Spinal cord (tissue), 10 donors: ENCODE data around the gene ARF1. TPM values are rescaled to one million over a fixed set of nuclear protein-coding genes. Genes with fewer than 3 reads are reported as not detected.
A peak's percentile ranks its signal among the peaks of the same experiment; 100 is the strongest.

Experiments used
- DNase-seq, 6 donors: peaks; one replicate each; pipeline versions ENCODE4 v3.0.0 to v3.0.0-alpha.2; 2013 to 2015; ENCODE audit warnings: low spot score in 6 of 6, low read depth in 4 of 6
- H3K27ac ChIP-seq: one replicate; pipeline ENCODE4 v1.5.1; 2013; ENCODE audit warnings: low read depth, low read length, control low read depth
- H3K27me3 ChIP-seq: one replicate; pipeline ENCODE4 v1.6.1; 2013; ENCODE audit warnings: low read length; ENCODE audit not compliant: control insufficient read depth, insufficient read depth
- H3K36me3 ChIP-seq: one replicate; pipeline ENCODE4 v1.6.1; 2013; ENCODE audit warnings: low read length; ENCODE audit not compliant: control insufficient read depth, insufficient read depth
- H3K4me1 ChIP-seq: one replicate; pipeline ENCODE4 v1.6.1; 2013; ENCODE audit warnings: low read length; ENCODE audit not compliant: control insufficient read depth, insufficient read depth
- H3K4me3 ChIP-seq: one replicate; pipeline ENCODE4 v1.5.1; 2013; ENCODE audit warnings: low read depth, low read length, control low read depth
- H3K9me3 ChIP-seq: one replicate; pipeline ENCODE4 v1.6.1; 2013; ENCODE audit warnings: low read length; ENCODE audit not compliant: control insufficient read depth, insufficient read depth
- WGBS: methylation state at CpG from one replicate; pipeline ENCODE4 v1.1.5; 2013; ENCODE audit warnings: missing lambda C conversion rate; ENCODE audit not compliant: insufficient coverage; 5-methylcytosine and 5-hydroxymethylcytosine counted together
- polyA plus RNA-seq, 2 donors: library from polyadenylated mRNA; unstranded; fragments of 120-200 nt; gene quantifications; one replicate each; pipeline ENCODE4 v1.2.1, GENCODE V29; 2013; ENCODE audit not compliant: insufficient read length in 2 of 2
- total RNA-seq, 2 donors: library from RNA; depleted of rRNA in 1 of 2; stranded (reverse); fragments of 120-200 nt in 1 of 2; fragments of >200 nt in 1 of 2; gene quantifications; one replicate each; pipeline versions ENCODE4 v1.2.3 to v1.2.4, GENCODE V29; 2013 to 2014
- donor health status: healthy.

Gene ARF1
- total and polyA plus RNA-seq, 4 donors = 119 to 377 (median 244) TPM

GRCh38 chr1:228068359-228068758 lies 14.1 kb upstream of the ARF1 start:
- no peak overlapping the region for H3K27ac ChIP-seq
- H3K9me3 ChIP-seq = no peaks in the 10 kb centered on the region
- H3K4me3 ChIP-seq = no peak overlapping the region
- WGBS = 77% methylated on average over 7 of the region's 7 CpGs
- no peaks in the 10 kb centered on the region for H3K36me3 ChIP-seq
- H3K4me1 ChIP-seq = peaks cover 2% of the 10 kb centered on the region
- H3K27me3 ChIP-seq = peaks cover 33% of the 10 kb centered on the region
- DNase-seq = no peak

- WGBS = 45% methylated on average over 2 of the region's 2 CpGs
- no peak for DNase-seq
- Histone ChIP-seq H3K36me3 (no peaks in the 10 kb centered on the region), H3K4me3 (no peak overlapping the region), H3K27ac (no peak overlapping the region), H3K9me3 (no peaks in the 10 kb centered on the region), H3K27me3 (peaks cover 33% of the 10 kb centered on the region), H3K4me1 (peaks cover 7% of the 10 kb centered on the region)
Observed at GRCh38 chr1:228070173-228070572, 12.3 kb upstream of the ARF1 start.

GRCh38 chr1:228070851-228071250 lies 11.7 kb upstream of the ARF1 start:
- Histone ChIP-seq H3K27me3 (peaks cover 33% of the 10 kb centered on the region), H3K4me3 (no peak overlapping the region), H3K27ac (no peak overlapping the region), H3K9me3 (no peaks in the 10 kb centered on the region), H3K36me3 (no peaks in the 10 kb centered on the region), H3K4me1 (peaks cover 7% of the 10 kb centered on the region)
- DNase-seq = no peak
- WGBS = 69% methylated on average over 3 of the region's 3 CpGs

GRCh38 chr1:228071839-228072657 lies 10.5 kb upstream of the ARF1 start:
- no peaks in the 10 kb centered on the region for H3K36me3 ChIP-seq
- H3K27me3 ChIP-seq = peaks cover 27% of the 10 kb centered on the region
- no peak overlapping the region for H3K4me3 ChIP-seq
- H3K4me1 ChIP-seq = peaks cover 7% of the 10 kb centered on the region
- DNase-seq = no peak
- H3K27ac ChIP-seq = no peak overlapping the region
- WGBS = 75% methylated on average over 7 of the region's 7 CpGs
- H3K9me3 ChIP-seq = no peaks in the 10 kb centered on the region

- Histone ChIP-seq H3K9me3 (no peaks in the 10 kb centered on the region), H3K36me3 (no peaks in the 10 kb centered on the region), H3K4me1 (peaks cover 7% of the 10 kb centered on the region), H3K27ac (no peak overlapping the region), H3K4me3 (no peak overlapping the region), H3K27me3 (peaks cover 22% of the 10 kb centered on the region)
- no peak for DNase-seq
- 71% methylated on average over 5 of the region's 5 CpGs for WGBS
Observed at GRCh38 chr1:228072658-228073043, 9.9 kb upstream of the ARF1 start.

GRCh38 chr1:228073061-228073856 lies 9.2 kb upstream of the ARF1 start:
- peaks cover 21% of the 10 kb centered on the region for H3K27me3 ChIP-seq

GRCh38 chr1:228073857-228074545 lies 8.5 kb upstream of the ARF1 start:
- H3K9me3 ChIP-seq = no peaks in the 10 kb centered on the region
- H3K27ac ChIP-seq = no peak overlapping the region
- no peaks in the 10 kb centered on the region for H3K36me3 ChIP-seq
- peaks cover 7% of the 10 kb centered on the region for H3K4me1 ChIP-seq
- peak in 1 of 6 donors; percentile 36 for DNase-seq
- 25% methylated on average over 10 of the region's 16 CpGs for WGBS
- no peak overlapping the region for H3K4me3 ChIP-seq
- peaks cover 14% of the 10 kb centered on the region for H3K27me3 ChIP-seq

More at GRCh38 chr1:228073061-228073856, 9.2 kb upstream of the ARF1 start:
- Histone ChIP-seq H3K4me3 (no peak overlapping the region), H3K9me3 (no peaks in the 10 kb centered on the region), H3K4me1 (peaks cover 7% of the 10 kb centered on the region), H3K36me3 (no peaks in the 10 kb centered on the region), H3K27ac (no peak overlapping the region)
- WGBS = 68% methylated on average over 23 of the region's 23 CpGs
- DNase-seq = no peak

GRCh38 chr1:228074954-228075730 lies 7.4 kb upstream of the ARF1 start:
- Histone ChIP-seq H3K4me3 (no peak overlapping the region), H3K27me3 (peaks cover 5% of the 10 kb centered on the region), H3K36me3 (no peaks in the 10 kb centered on the region), H3K9me3 (no peaks in the 10 kb centered on the region), H3K27ac (no peak overlapping the region), H3K4me1 (peaks cover 8% of the 10 kb centered on the region)
- no peak for DNase-seq
- WGBS = 51% methylated on average over 12 of the region's 18 CpGs

- no peak for DNase-seq
- Histone ChIP-seq H3K9me3 (no peaks in the 10 kb centered on the region), H3K36me3 (no peaks in the 10 kb centered on the region), H3K4me1 (peaks cover 10% of the 10 kb centered on the region), H3K4me3 (no peak overlapping the region), H3K27ac (no peak overlapping the region), H3K27me3 (peaks cover 2% of the 10 kb centered on the region)
- 88% methylated on average over 9 of the region's 9 CpGs for WGBS
Observed at GRCh38 chr1:228075801-228076271, 6.7 kb upstream of the ARF1 start.
